Middle frontal gyrus (tissue), 1 donor: ENCODE data around the gene SHQ1.
"Not testable (repeated sequence)": the region's sequence is repeated elsewhere in the genome, so short reads cannot be mapped to it uniquely, and the experiment has no call there.

Experiments used
- DNase-seq: peaks from one replicate; pipeline ENCODE4 v3.0.0-alpha.2; 2015; ENCODE audit warnings: low spot score; ENCODE audit errors: extremely low spot score

Gene SHQ1

GRCh38 chr3:72802001-72802400 lies 46.2 kb downstream of the SHQ1 start:
- no peak for DNase-seq

GRCh38 chr3:72800869-72801268 lies 47.4 kb downstream of the SHQ1 start:
- no peak for DNase-seq

DNA sequence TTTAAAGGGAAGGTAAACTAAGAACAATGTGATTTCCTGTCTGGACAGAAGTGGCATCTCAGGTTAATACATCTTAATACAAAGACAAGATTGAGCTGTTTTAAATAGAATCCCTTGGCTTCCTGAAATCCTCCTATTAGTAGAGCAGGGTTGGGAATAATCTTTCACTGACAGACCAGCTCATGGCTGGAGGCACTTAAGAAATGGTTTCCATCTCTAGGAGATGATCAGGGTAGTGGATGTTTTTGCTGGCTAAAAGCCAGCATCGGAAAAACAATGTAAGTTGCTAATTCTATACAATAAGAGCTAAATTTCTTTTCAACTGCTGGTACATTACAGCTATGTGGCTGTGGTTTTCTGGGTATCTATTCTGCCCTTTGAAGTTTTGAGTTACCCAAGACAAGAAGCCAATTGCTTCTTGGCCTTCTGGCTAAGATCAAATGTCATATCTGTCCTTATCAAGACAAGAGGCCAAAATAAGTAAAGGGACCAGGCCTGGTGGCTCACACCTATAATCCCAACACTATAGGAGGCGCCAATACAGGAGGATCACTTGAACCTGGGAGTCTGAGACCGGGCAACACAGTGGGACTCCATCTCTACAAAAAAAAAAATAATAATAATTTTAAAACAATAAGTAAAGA lies 49.6 kb downstream of the SHQ1 start:
- DNase-seq = no peak

GRCh38 chr3:72797773-72798543 lies 50.3 kb downstream of the SHQ1 start:
- DNase-seq = no peak

DNA sequence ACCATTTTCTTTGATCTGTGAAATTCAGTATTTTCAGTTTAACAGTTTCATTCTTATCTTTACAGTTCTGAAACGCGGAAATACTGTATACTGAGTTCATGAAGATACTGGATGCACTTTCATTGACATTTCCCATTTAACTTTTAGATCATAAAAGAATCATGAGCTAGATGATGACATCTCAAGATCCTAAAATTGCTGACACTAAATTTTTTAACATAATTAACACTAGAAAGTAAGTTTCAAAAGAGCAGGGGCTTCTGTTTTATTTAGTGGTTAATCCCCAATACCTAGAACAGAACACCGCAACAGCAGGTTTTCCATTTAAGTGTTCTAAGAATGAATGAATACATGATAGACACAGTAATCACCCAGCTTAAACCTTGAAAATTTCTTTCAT lies 54.2 kb downstream of the SHQ1 start:
- DNase-seq = no peak

- DNase-seq = no peak
Observed at GRCh38 chr3:72791161-72791560, 57.1 kb downstream of the SHQ1 start.

- DNase-seq = no peak
Observed at GRCh38 chr3:72789786-72790185, 58.5 kb downstream of the SHQ1 start.

- DNase-seq = not testable (repeated sequence)
Observed at GRCh38 chr3:72788232-72788631, 60.0 kb downstream of the SHQ1 start.

- DNase-seq = no peak
Observed at GRCh38 chr3:72786668-72787067, 61.6 kb downstream of the SHQ1 start.

DNA sequence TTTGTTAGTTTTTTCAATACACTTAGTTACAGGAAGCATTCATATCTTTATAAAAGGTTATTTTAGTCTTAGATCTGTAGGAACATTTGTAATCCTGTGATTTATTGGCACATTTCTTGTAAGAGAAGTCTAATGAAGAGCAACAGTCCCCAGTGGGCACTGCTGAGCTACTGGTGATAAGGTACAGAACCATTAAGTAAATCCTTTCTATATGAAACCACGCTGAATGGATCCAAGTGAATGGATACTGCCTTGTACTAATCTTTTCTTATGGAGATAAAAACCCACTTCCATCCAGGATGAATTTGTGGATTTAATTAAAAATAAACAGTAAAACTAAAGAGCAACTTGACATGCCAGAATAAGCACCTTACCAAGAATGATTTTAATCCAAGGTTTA lies 64.0 kb downstream of the SHQ1 start:
- no peak for DNase-seq

DNA sequence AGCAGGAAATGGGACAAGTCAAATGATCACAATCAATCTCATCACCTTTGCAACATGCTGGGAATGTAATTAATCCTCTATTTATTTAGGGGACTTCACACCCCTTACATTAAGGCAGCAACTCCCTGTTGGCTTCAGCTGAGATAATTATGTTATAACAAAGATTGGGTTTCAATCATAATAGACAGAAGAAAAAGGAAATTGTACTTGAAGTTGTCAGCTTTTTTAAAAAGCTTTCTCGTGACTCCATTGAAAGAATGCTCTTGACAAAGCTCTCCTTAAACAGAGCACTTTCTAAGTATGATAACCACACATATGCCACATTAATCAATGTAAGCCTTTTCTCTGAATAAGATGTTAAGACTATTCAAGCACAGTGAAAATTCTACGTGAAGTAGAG lies 65.7 kb downstream of the SHQ1 start:
- DNase-seq = no peak

DNA sequence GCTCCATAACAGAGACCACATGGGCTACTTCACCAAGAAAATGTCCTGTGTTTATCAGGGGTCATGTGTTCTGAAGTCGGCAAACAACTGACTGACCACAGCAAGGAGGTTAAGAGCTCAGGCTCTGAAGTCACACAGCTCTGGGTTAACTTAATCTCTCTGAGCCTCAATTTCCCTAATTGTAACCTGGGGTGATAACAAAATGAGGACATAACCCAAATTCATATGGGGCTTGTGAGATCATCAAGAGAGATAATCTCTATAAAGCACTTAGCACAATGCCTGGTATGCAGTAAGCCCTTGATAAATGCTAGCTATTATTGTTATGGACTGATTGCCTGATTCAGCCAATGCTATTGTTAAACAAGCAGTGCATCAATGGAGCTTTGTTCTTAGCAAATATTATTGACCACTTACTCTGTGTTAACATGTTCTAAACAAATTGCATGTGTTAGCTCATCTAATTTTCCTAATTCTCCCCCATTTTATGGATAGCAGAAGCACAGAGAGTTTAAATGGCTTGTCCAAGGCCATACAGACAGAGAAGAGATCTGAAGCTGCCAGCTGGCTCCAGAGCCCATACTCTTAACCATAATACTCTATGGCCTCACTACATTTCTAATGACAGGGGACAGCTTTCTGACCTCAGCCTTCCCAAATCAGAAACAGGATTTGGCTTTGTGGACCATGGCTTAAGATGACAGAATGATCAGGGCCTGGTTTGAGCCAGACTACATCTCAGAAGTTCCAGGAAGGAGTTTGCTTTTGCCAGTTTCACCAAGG lies 78.3 kb downstream of the SHQ1 start:
- DNase-seq = no peak

- no peak for DNase-seq
Observed at GRCh38 chr3:72768936-72769335, 79.3 kb downstream of the SHQ1 start.

GRCh38 chr3:72768481-72768880 lies 79.8 kb downstream of the SHQ1 start:
- no peak for DNase-seq

GRCh38 chr3:72768006-72768441 lies 80.2 kb downstream of the SHQ1 start:
- DNase-seq = no peak

GRCh38 chr3:72766866-72767265 lies 81.4 kb downstream of the SHQ1 start:
- no peak for DNase-seq

GRCh38 chr3:72763751-72764440 lies 84.3 kb downstream of the SHQ1 start:
- DNase-seq = no peak

- DNase-seq = no peak
Observed at GRCh38 chr3:72761410-72761809, 86.8 kb downstream of the SHQ1 start.

GRCh38 chr3:72760225-72760624 lies 88.0 kb downstream of the SHQ1 start:
- DNase-seq = no peak

- no peak for DNase-seq
Observed at GRCh38 chr3:72756900-72757299, 91.3 kb downstream of the SHQ1 start.

DNA sequence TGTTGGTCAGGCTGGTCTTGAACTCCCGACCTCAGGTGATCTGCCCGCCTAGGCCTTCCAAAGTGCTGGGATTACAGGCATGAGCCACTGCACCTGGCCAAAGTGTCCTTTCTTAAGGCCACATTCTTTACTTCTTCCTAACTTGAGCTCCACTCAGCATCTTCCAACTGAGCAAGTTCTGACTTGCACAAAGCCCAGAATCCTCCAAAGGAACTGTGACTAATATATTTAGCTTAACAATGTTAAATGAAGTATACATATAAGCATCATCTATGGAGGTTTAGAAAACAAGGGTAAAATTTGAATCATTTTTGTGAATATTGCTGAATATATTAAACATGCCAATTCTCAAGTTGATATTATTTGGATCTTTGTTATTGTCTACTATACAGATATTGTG lies 93.7 kb downstream of the SHQ1 start:
- DNase-seq = no peak

GRCh38 chr3:72753495-72753894 lies 94.8 kb downstream of the SHQ1 start:
- DNase-seq = no peak
